Activated T-helper 2 cell treated with anti-CD3 and anti-CD28 coated beads, Interferon-gamma antibody, Interleukin-2, Interleukin-4, amounts not matched to agents 10 μg/mL and 5 μg/mL and 100 μg/mL, durations not matched to agents 14 hours and 24 hours and 36 hours (primary cell): ENCODE results near the gene BACE1-AS. TPM values are rescaled to one million over a fixed set of nuclear protein-coding genes. Genes with fewer than 3 reads are reported as not detected.
"Not testable (repeated sequence)": the region's sequence is repeated elsewhere in the genome, so short reads cannot be mapped to it uniquely, and the experiment has no call there.

Experiments used
- DNase-seq: peaks from one replicate; pipeline ENCODE4 v3.0.0; 2021; ENCODE audit warnings: low spot score
- H3K27ac Mint-ChIP-seq: one replicate; pipeline ENCODE4 v1.8.0; 2021; ENCODE audit warnings: mixed read lengths
- H3K27me3 Mint-ChIP-seq: one replicate; pipeline ENCODE4 v1.8.0; 2021; ENCODE audit warnings: low read depth, mixed read lengths
- H3K36me3 Mint-ChIP-seq: one replicate; pipeline ENCODE4 v1.8.0; 2021; ENCODE audit warnings: low read depth, mixed read lengths
- H3K4me1 Mint-ChIP-seq: one replicate; pipeline ENCODE4 v1.8.0; 2021; ENCODE audit warnings: low read depth, mixed read lengths
- H3K4me3 Mint-ChIP-seq: one replicate; pipeline ENCODE4 v1.8.0; 2021; ENCODE audit warnings: low read depth, mild to moderate bottlenecking, moderate library complexity, mixed read lengths
- H3K9me3 Mint-ChIP-seq: one replicate; pipeline ENCODE4 v1.8.0; 2021; ENCODE audit warnings: mixed read lengths
- intact Hi-C: fragments of 100-400 bp; cut with micrococcal nuclease; formaldehyde crosslinking; loops from one replicate; pipeline ENCODE4 v1.15.1; 2023
- total RNA-seq: library from RNA; stranded (reverse); gene quantifications from 2 replicates; pipeline ENCODE4 v1.2.3, GENCODE V29; 2022

The BACE1-AS gene
- 4.6 and 5.3 TPM in 2 replicates for total RNA-seq

GRCh38 chr11:117290809-117291396 is at the start of gene BACE1-AS:
Gene BACE1-AS (plus strand): TSS chr11:117291346.
- intact Hi-C loops = no loop called here
- Mint-ChIP-seq H3K9me3 (no peaks in the 10 kb centered on the region), H3K4me1 (peaks cover 4% of the 10 kb centered on the region), H3K27ac (no peak within 1 kb of the TSS), H3K36me3 (peaks cover 6% of the 10 kb centered on the region), H3K27me3 (no peaks in the 10 kb centered on the region), H3K4me3 (no peak within 1 kb of the TSS)
- DNase-seq = no peak

GRCh38 chr11:117248341-117248740 is 42.8 kb upstream of the BACE1-AS start:
- H3K27ac Mint-ChIP-seq = no peak overlapping the region
- H3K9me3 Mint-ChIP-seq = no peaks in the 10 kb centered on the region
- H3K36me3 Mint-ChIP-seq = peaks cover 39% of the 10 kb centered on the region
- H3K27me3 Mint-ChIP-seq = no peaks in the 10 kb centered on the region
- no peak overlapping the region for H3K4me3 Mint-ChIP-seq
- no peak for DNase-seq
- no peaks in the 10 kb centered on the region for H3K4me1 Mint-ChIP-seq
- intact Hi-C loops = no loop called here

- Mint-ChIP-seq H3K9me3 (no peaks in the 10 kb centered on the region), H3K4me1 (no peaks in the 10 kb centered on the region), H3K27me3 (no peaks in the 10 kb centered on the region), H3K27ac (no peak overlapping the region), H3K36me3 (peaks cover 37% of the 10 kb centered on the region), H3K4me3 (no peak overlapping the region)
- intact Hi-C loops = no loop called here
- DNase-seq = no peak
These were observed 41.6 kb upstream of the BACE1-AS start for GRCh38 chr11:117249571-117249970.

- Mint-ChIP-seq H3K9me3 (no peaks in the 10 kb centered on the region), H3K4me1 (peaks cover 3% of the 10 kb centered on the region), H3K4me3 (no peak overlapping the region), H3K36me3 (peaks cover 30% of the 10 kb centered on the region), H3K27me3 (no peaks in the 10 kb centered on the region), H3K27ac (no peak overlapping the region)
- DNase-seq = no peak
- intact Hi-C loops = no loop called here
These were observed 39.6 kb upstream of the BACE1-AS start for GRCh38 chr11:117251506-117251905.

GRCh38 chr11:117255966-117256365 is 35.2 kb upstream of the BACE1-AS start:
- no peaks in the 10 kb centered on the region for H3K9me3 Mint-ChIP-seq
- H3K4me3 Mint-ChIP-seq = no peak overlapping the region
- H3K4me1 Mint-ChIP-seq = peaks cover 3% of the 10 kb centered on the region
- H3K27me3 Mint-ChIP-seq = no peaks in the 10 kb centered on the region
- no peak overlapping the region for H3K27ac Mint-ChIP-seq
- DNase-seq = no peak
- H3K36me3 Mint-ChIP-seq = peaks cover 16% of the 10 kb centered on the region
- intact Hi-C loops = no loop called here

GRCh38 chr11:117256573-117256972 is 34.6 kb upstream of the BACE1-AS start:
- no peaks in the 10 kb centered on the region for H3K9me3 Mint-ChIP-seq
- H3K27me3 Mint-ChIP-seq = no peaks in the 10 kb centered on the region
- no peak for DNase-seq
- peaks cover 3% of the 10 kb centered on the region for H3K4me1 Mint-ChIP-seq
- no peak overlapping the region for H3K4me3 Mint-ChIP-seq
- intact Hi-C loops = no loop called here
- H3K27ac Mint-ChIP-seq = no peak overlapping the region
- peaks cover 16% of the 10 kb centered on the region for H3K36me3 Mint-ChIP-seq

GRCh38 chr11:117258576-117258975 is 32.6 kb upstream of the BACE1-AS start:
- no peak for DNase-seq
- no peaks in the 10 kb centered on the region for H3K27me3 Mint-ChIP-seq
- peaks cover 3% of the 10 kb centered on the region for H3K4me1 Mint-ChIP-seq
- no peaks in the 10 kb centered on the region for H3K9me3 Mint-ChIP-seq
- intact Hi-C loops = no loop called here
- no peak overlapping the region for H3K27ac Mint-ChIP-seq
- peaks cover 18% of the 10 kb centered on the region for H3K36me3 Mint-ChIP-seq
- H3K4me3 Mint-ChIP-seq = no peak overlapping the region

- Mint-ChIP-seq H3K27me3 (no peaks in the 10 kb centered on the region), H3K27ac (no peak overlapping the region), H3K4me1 (peaks cover 3% of the 10 kb centered on the region), H3K9me3 (no peaks in the 10 kb centered on the region), H3K36me3 (peaks cover 15% of the 10 kb centered on the region), H3K4me3 (no peak overlapping the region)
- intact Hi-C loops = no loop called here
- DNase-seq = no peak
These were observed 31.7 kb upstream of the BACE1-AS start for GRCh38 chr11:117259417-117259816.

- H3K4me1 Mint-ChIP-seq, H3K27ac Mint-ChIP-seq, DNase-seq, H3K27me3 Mint-ChIP-seq, H3K36me3 Mint-ChIP-seq, H3K4me3 Mint-ChIP-seq, H3K9me3 Mint-ChIP-seq, intact Hi-C loops: not testable (repeated sequence)
These were observed 26.4 kb upstream of the BACE1-AS start for GRCh38 chr11:117264624-117265323.

GRCh38 chr11:117265745-117266144 is 25.4 kb upstream of the BACE1-AS start:
- intact Hi-C loops = no loop called here
- H3K9me3 Mint-ChIP-seq = no peaks in the 10 kb centered on the region
- peaks cover 12% of the 10 kb centered on the region for H3K36me3 Mint-ChIP-seq
- H3K27me3 Mint-ChIP-seq = no peaks in the 10 kb centered on the region
- DNase-seq = no peak
- H3K4me1 Mint-ChIP-seq = no peaks in the 10 kb centered on the region
- H3K4me3 Mint-ChIP-seq = no peak overlapping the region
- no peak overlapping the region for H3K27ac Mint-ChIP-seq

- H3K27me3 Mint-ChIP-seq = no peaks in the 10 kb centered on the region
These were observed 21.3 kb upstream of the BACE1-AS start for GRCh38 chr11:117269856-117270255.

GRCh38 chr11:117271208-117271607 is 19.9 kb upstream of the BACE1-AS start:
- H3K27me3 Mint-ChIP-seq = no peaks in the 10 kb centered on the region
- peaks cover 25% of the 10 kb centered on the region for H3K36me3 Mint-ChIP-seq
- H3K9me3 Mint-ChIP-seq = peaks cover 9% of the 10 kb centered on the region
- peaks cover 12% of the 10 kb centered on the region for H3K4me1 Mint-ChIP-seq
- H3K27ac Mint-ChIP-seq = no peak overlapping the region
- no peak overlapping the region for H3K4me3 Mint-ChIP-seq
- no peak for DNase-seq
- intact Hi-C loops = no loop called here

More at GRCh38 chr11:117269856-117270255, 21.3 kb upstream of the BACE1-AS start:
- intact Hi-C loops = no loop called here
- no peak for DNase-seq
- Mint-ChIP-seq H3K4me3 (no peak overlapping the region), H3K4me1 (peaks cover 3% of the 10 kb centered on the region), H3K36me3 (peaks cover 19% of the 10 kb centered on the region), H3K9me3 (peaks cover 9% of the 10 kb centered on the region), H3K27ac (no peak overlapping the region)

GRCh38 chr11:117272175-117272574 is 19.0 kb upstream of the BACE1-AS start:
- H3K9me3 Mint-ChIP-seq, H3K27me3 Mint-ChIP-seq, DNase-seq, intact Hi-C loops, H3K27ac Mint-ChIP-seq, H3K4me3 Mint-ChIP-seq: not testable (repeated sequence)
- Mint-ChIP-seq H3K36me3 (peaks cover 25% of the 10 kb centered on the region), H3K4me1 (peaks cover 12% of the 10 kb centered on the region)
